GM23338 (cell line): ENCODE results near the gene OR2C1. TPM values are rescaled to one million over a fixed set of nuclear protein-coding genes. Genes with fewer than 3 reads are reported as not detected.

Source experiments
- ATAC-seq: fragments of 200-7000 bp; cut with Tn5 transposase; 3 replicates; pipeline ENCODE4 v1.9.1; 2020
- DNase-seq: peaks from one replicate; pipeline ENCODE4 v3.0.0-alpha.2; 2015; ENCODE audit warnings: low spot score
- H2AFZ ChIP-seq: fragments of 200-600 bp; sonication (generic); 2 replicates; pipeline ENCODE4 v1.8.0; 2016; ENCODE audit warnings: antibody characterized with exemption, mild to moderate bottlenecking, moderate library complexity
- H3F3A ChIP-seq: fragments of 200-600 bp; sonication (generic); replicated peaks from 2 replicates; pipeline ENCODE4 v1.8.0; 2017; ENCODE audit warnings: antibody characterized with exemption, mixed run types, low read depth
- H3K27ac ChIP-seq: fragments of 200-600 bp; sonication (generic); 2 replicates; pipeline ENCODE4 v1.6.1; 2016; ENCODE audit warnings: low read depth
- H3K27me3 ChIP-seq: fragments of 200-600 bp; sonication (generic); 2 replicates; pipeline ENCODE4 v1.8.0; 2016; ENCODE audit warnings: mild to moderate bottlenecking, mixed run types, moderate library complexity; ENCODE audit not compliant: insufficient read depth
- H3K36me3 ChIP-seq: fragments of 200-600 bp; sonication (generic); 2 replicates; pipeline ENCODE4 v1.8.0; 2016; ENCODE audit warnings: mild to moderate bottlenecking; ENCODE audit not compliant: insufficient read depth
- H3K4me1 ChIP-seq: fragments of 200-600 bp; sonication (generic); 2 replicates; pipeline ENCODE4 v1.8.0; 2016; ENCODE audit warnings: mild to moderate bottlenecking, moderate library complexity; ENCODE audit not compliant: insufficient read depth
- H3K4me2 ChIP-seq: fragments of 200-600 bp; sonication (generic); 2 replicates; pipeline ENCODE4 v1.7.1; 2017; ENCODE audit warnings: mixed run types
- H3K4me3 ChIP-seq: fragments of 200-600 bp; sonication (generic); 2 replicates; pipeline ENCODE4 v1.6.1; 2016; ENCODE audit warnings: mixed run types
- H3K79me2 ChIP-seq: fragments of 200-600 bp; sonication (generic); replicated peaks from 2 replicates; pipeline ENCODE4 v1.8.0; 2017; ENCODE audit warnings: mild to moderate bottlenecking; ENCODE audit not compliant: insufficient read depth
- H3K9me2 ChIP-seq: fragments of 200-600 bp; sonication (generic); 2 replicates; pipeline ENCODE4 v1.8.0; 2017; ENCODE audit not compliant: insufficient read depth
- H4K20me1 ChIP-seq: fragments of 200-600 bp; sonication (generic); replicated peaks from 2 replicates; pipeline ENCODE4 v1.8.0; 2017; ENCODE audit warnings: mild to moderate bottlenecking; ENCODE audit not compliant: insufficient read depth
- H3K27ac Mint-ChIP-seq: 2 replicates; pipeline ENCODE4 v1.8.0; 2020; ENCODE audit warnings: inconsistent platforms, mild to moderate bottlenecking, moderate library complexity, mixed read lengths
- H3K27me3 Mint-ChIP-seq: 3 replicates; pipeline ENCODE4 v1.8.0; 2022; ENCODE audit warnings: low read depth, mild to moderate bottlenecking, moderate library complexity, mixed read lengths, inconsistent platforms; ENCODE audit not compliant: insufficient read depth, poor library complexity
- H3K36me3 Mint-ChIP-seq: 3 replicates; pipeline ENCODE4 v1.8.0; 2021; ENCODE audit warnings: low read depth, mild to moderate bottlenecking, inconsistent platforms, moderate library complexity, mixed read lengths
- H3K4me1 Mint-ChIP-seq: 3 replicates; pipeline ENCODE4 v1.8.0; 2020; ENCODE audit warnings: mild to moderate bottlenecking, inconsistent platforms, mixed read lengths
- H3K4me3 Mint-ChIP-seq: 3 replicates; pipeline ENCODE4 v1.8.0; 2021; ENCODE audit warnings: moderate library complexity, mild to moderate bottlenecking, inconsistent platforms, mixed read lengths
- H3K9me3 Mint-ChIP-seq: 3 replicates; pipeline ENCODE4 v1.8.0; 2020; ENCODE audit warnings: moderate library complexity, mild to moderate bottlenecking, inconsistent platforms, mixed read lengths
- CREB1 ChIP-seq: fragments of 250-450 bp; sonication (Bioruptor Pico); IDR thresholded peaks from 2 replicates; pipeline ENCODE4 v1.5.0; 2020; ENCODE audit warnings: low read depth, mild to moderate bottlenecking, moderate library complexity
- ETS1 ChIP-seq: IDR thresholded peaks from 2 replicates; pipeline ENCODE4 v1.6.1; 2016; ENCODE audit warnings: antibody characterized with exemption
- EZH2 ChIP-seq: fragments of 200-600 bp; sonication (generic); IDR thresholded peaks from one replicate; pipeline ENCODE4 v1.8.0; 2017; ENCODE audit warnings: antibody characterized with exemption, mild to moderate bottlenecking, low read depth; ENCODE audit not compliant: unreplicated experiment
- JUNB ChIP-seq: IDR thresholded peaks from one replicate; pipeline ENCODE4 v1.6.1; 2016; ENCODE audit warnings: antibody characterized with exemption; ENCODE audit not compliant: unreplicated experiment
- NANOG ChIP-seq: IDR thresholded peaks from 2 replicates; pipeline ENCODE4 v1.6.1; 2016; ENCODE audit warnings: antibody characterized with exemption, borderline replicate concordance
- POLR2AphosphoS5 ChIP-seq: IDR thresholded peaks from 2 replicates; pipeline ENCODE4 v1.6.1; 2016; ENCODE audit warnings: antibody characterized with exemption, low read depth
- REST ChIP-seq: IDR thresholded peaks from one replicate; pipeline ENCODE4 v1.6.1; 2018; ENCODE audit warnings: antibody characterized with exemption; ENCODE audit not compliant: unreplicated experiment
- STAT1 ChIP-seq: IDR thresholded peaks from one replicate; pipeline ENCODE4 v1.6.1; 2016; ENCODE audit warnings: antibody characterized with exemption; ENCODE audit not compliant: unreplicated experiment
- ZNF114 ChIP-seq: fragments of 250-450 bp; sonication (Bioruptor Pico); IDR thresholded peaks from 2 replicates; pipeline ENCODE4 v1.5.0; 2020; ENCODE audit warnings: mild to moderate bottlenecking, moderate library complexity
- ZNF331 ChIP-seq: fragments of 250-450 bp; sonication (Bioruptor Pico); IDR thresholded peaks from 2 replicates; pipeline ENCODE4 v1.5.0; 2020; ENCODE audit warnings: low read depth, mild to moderate bottlenecking, moderate library complexity
- polyA plus RNA-seq: library from polyadenylated mRNA; unstranded; fragments of >200 nt; fragmentation: Nextera tagmentation; extraction: Ambion mirVana; gene quantifications from 2 replicates; pipeline ENCODE4 v1.2.1, GENCODE V29; 2016
- total RNA-seq: library from RNA; depleted of rRNA; stranded (reverse); fragments of >200 nt; shearing (Covaris generic); gene quantifications from 2 replicates; pipeline ENCODE4 v1.2.3, GENCODE V29; 2014
- TF ChIP-seq, protein P1 (sequence below): fragments of 250-450 bp; sonication (Bioruptor Pico); IDR thresholded peaks from 2 replicates; pipeline ENCODE4 v1.5.0; 2020; ENCODE audit warnings: mild to moderate bottlenecking, moderate library complexity
- TF ChIP-seq, protein P2 (sequence below), 2 experiments: fragments of 200-600 bp in 1 of 2; sonication (generic) in 1 of 2; conservative IDR thresholded peaks; 2 replicates each; pipeline versions ENCODE4 v1.5.1 to v1.6.1; 2016 to 2017; ENCODE audit warnings: antibody characterized with exemption in 2 of 2, low read depth in 2 of 2, mild to moderate bottlenecking in 2 of 2, moderate library complexity in 1 of 2

The OR2C1 gene
- total and polyA plus RNA-seq, 2 experiments from 2014 or later, result not detected

DNA sequence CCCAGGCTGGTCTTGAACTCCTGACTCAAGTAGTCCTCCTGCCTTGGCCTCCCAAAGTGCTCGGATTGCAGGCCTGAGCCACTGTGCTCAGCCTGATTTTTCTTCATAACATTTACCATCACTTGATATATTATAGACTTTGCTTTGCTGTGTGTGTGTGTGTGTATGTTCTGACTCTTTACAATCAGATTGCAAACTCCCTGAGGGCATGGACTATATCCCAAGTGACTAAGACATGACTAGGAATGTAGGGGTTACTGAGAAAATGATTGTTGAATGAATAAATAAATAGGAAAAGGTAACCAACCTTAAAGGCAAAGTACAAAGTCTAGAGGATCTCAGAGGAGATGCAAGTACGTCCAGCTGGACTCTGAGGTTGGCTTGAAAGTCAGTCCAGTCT lies 9.6 kb upstream of the OR2C1 start:
- Histone ChIP-seq H3K27ac (no peak overlapping the region), H3K27me3 (no peaks in the 10 kb centered on the region), H3K36me3 (no peaks in the 10 kb centered on the region), H3K4me3 (no peak overlapping the region), H2AFZ (no peak overlapping the region), H3K9me2 (no peaks in the 10 kb centered on the region), H3K4me2 (no peak overlapping the region), H3K79me2 (no peaks in the 10 kb centered on the region), H3F3A (no peaks in the 10 kb centered on the region), H4K20me1 (no peaks in the 10 kb centered on the region), H3K4me1 (no peaks in the 10 kb centered on the region)
- Mint-ChIP-seq H3K4me3 (no peak overlapping the region), H3K36me3 (peaks cover 8% of the 10 kb centered on the region; the same call in 2 of the 3 replicates), H3K4me1 (no peaks in the 10 kb centered on the region), H3K27ac (no peak overlapping the region), H3K27me3 (peaks cover 2% of the 10 kb centered on the region), H3K9me3 (peaks cover 78% of the 10 kb centered on the region)
- ATAC-seq (no peak), DNase-seq (no peak)
- no peak for TF ChIP-seq ZNF331 (CRISPR knock-in tag)
- no peak for TF ChIP-seq NANOG
- TF ChIP-seq REST, result no peak
- no peak for TF ChIP-seq JUNB
- no peak for TF ChIP-seq EZH2
- TF ChIP-seq POLR2AphosphoS5, result no peak
- no peak for TF ChIP-seq CREB1
- no peak for TF ChIP-seq STAT1
- TF ChIP-seq ETS1, result no peak
- TF ChIP-seq, protein P1, sequence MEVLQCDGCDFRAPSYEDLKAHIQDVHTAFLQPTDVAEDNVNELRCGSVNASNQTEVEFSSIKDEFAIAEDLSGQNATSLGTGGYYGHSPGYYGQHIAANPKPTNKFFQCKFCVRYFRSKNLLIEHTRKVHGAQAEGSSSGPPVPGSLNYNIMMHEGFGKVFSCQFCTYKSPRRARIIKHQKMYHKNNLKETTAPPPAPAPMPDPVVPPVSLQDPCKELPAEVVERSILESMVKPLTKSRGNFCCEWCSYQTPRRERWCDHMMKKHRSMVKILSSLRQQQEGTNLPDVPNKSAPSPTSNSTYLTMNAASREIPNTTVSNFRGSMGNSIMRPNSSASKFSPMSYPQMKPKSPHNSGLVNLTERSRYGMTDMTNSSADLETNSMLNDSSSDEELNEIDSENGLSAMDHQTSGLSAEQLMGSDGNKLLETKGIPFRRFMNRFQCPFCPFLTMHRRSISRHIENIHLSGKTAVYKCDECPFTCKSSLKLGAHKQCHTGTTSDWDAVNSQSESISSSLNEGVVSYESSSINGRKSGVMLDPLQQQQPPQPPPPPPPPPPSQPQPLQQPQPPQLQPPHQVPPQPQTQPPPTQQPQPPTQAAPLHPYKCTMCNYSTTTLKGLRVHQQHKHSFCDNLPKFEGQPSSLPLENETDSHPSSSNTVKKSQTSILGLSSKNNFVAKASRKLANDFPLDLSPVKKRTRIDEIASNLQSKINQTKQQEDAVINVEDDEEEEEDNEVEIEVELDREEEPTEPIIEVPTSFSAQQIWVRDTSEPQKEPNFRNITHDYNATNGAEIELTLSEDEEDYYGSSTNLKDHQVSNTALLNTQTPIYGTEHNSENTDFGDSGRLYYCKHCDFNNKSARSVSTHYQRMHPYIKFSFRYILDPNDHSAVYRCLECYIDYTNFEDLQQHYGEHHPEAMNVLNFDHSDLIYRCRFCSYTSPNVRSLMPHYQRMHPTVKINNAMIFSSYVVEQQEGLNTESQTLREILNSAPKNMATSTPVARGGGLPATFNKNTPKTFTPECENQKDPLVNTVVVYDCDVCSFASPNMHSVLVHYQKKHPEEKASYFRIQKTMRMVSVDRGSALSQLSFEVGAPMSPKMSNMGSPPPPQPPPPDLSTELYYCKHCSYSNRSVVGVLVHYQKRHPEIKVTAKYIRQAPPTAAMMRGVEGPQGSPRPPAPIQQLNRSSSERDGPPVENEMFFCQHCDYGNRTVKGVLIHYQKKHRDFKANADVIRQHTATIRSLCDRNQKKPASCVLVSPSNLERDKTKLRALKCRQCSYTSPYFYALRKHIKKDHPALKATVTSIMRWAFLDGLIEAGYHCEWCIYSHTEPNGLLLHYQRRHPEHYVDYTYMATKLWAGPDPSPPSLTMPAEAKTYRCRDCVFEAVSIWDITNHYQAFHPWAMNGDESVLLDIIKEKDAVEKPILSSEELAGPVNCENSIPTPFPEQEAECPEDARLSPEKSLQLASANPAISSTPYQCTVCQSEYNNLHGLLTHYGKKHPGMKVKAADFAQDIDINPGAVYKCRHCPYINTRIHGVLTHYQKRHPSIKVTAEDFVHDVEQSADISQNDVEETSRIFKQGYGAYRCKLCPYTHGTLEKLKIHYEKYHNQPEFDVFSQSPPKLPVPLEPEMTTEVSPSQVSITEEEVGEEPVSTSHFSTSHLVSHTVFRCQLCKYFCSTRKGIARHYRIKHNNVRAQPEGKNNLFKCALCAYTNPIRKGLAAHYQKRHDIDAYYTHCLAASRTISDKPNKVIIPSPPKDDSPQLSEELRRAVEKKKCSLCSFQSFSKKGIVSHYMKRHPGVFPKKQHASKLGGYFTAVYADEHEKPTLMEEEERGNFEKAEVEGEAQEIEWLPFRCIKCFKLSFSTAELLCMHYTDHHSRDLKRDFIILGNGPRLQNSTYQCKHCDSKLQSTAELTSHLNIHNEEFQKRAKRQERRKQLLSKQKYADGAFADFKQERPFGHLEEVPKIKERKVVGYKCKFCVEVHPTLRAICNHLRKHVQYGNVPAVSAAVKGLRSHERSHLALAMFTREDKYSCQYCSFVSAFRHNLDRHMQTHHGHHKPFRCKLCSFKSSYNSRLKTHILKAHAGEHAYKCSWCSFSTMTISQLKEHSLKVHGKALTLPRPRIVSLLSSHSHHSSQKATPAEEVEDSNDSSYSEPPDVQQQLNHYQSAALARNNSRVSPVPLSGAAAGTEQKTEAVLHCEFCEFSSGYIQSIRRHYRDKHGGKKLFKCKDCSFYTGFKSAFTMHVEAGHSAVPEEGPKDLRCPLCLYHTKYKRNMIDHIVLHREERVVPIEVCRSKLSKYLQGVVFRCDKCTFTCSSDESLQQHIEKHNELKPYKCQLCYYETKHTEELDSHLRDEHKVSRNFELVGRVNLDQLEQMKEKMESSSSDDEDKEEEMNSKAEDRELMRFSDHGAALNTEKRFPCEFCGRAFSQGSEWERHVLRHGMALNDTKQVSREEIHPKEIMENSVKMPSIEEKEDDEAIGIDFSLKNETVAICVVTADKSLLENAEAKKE (CRISPR knock-in tag), result no peak
- TF ChIP-seq ZNF114, result no peak
- TF ChIP-seq, protein P2, sequence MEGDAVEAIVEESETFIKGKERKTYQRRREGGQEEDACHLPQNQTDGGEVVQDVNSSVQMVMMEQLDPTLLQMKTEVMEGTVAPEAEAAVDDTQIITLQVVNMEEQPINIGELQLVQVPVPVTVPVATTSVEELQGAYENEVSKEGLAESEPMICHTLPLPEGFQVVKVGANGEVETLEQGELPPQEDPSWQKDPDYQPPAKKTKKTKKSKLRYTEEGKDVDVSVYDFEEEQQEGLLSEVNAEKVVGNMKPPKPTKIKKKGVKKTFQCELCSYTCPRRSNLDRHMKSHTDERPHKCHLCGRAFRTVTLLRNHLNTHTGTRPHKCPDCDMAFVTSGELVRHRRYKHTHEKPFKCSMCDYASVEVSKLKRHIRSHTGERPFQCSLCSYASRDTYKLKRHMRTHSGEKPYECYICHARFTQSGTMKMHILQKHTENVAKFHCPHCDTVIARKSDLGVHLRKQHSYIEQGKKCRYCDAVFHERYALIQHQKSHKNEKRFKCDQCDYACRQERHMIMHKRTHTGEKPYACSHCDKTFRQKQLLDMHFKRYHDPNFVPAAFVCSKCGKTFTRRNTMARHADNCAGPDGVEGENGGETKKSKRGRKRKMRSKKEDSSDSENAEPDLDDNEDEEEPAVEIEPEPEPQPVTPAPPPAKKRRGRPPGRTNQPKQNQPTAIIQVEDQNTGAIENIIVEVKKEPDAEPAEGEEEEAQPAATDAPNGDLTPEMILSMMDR (conservative IDR thresholded peaks at IDR 0.05; ENCODE audit: low read depth in 2 of 2), result no peak
